ENCODE results near the gene MAGI1.
"Not testable (repeated sequence)": the region's sequence is repeated elsewhere in the genome, so short reads cannot be mapped to it uniquely, and the experiment has no call there.

Gene MAGI1

DNA sequence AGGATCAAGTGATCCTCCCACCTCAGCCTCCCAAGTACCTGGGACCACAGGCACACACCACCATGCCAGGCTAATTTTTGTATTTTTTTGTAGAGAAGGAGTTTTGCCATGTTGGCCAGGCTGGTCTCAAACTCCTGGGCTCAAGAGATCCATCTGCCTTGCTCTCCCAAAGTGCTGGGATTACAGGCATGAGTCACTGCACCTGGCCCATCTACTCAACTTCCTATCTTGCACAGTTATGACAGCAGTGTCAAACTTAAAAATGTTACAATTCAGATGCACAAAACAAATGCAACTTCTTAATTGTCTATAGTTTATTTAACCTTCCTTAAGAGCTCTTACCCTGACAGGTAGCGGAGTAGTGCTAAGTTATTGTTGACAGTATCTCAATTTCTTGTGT, 319.1 kb downstream of the MAGI1 start:
- H3K4me1 Mint-ChIP-seq; DNase-seq (ENCODE audit: low spot score in 2 of 2); H3K9me3 Mint-ChIP-seq; ATAC-seq; H3K4me3 Mint-ChIP-seq; H3K36me3 Mint-ChIP-seq; H3K27ac Mint-ChIP-seq: not testable (repeated sequence)

DNA sequence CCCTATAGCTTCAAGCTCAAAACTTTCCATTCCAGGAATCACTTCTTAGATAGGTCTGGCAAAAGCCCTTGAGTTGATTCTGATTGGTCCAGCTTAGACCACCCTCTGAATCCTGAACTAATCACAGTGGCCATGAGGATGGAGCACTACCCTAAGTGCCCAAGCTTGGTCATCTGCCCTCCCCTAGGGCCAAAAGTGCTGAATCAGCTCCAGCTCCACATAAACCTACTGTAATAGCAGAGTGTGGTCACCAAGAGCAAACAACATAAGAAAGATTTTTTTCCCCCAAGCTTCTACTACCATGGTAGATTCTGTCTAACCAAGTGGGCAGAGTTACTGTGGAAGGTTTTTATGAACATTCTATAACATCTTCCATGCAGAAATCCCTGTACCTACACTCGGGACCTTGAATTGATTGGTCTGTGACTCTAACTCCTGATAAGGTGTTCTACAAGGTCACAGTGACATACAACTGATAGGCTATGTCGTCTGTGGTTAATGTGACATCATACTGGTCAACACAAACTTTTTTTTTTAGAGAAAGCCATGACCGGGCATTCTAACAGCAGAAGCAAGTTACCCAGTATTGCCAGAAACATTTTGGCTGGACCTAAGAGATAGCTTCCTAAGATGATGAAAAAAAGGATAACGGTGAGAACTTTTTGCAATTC, 320.9 kb downstream of the MAGI1 start:
- H3K4me1 Mint-ChIP-seq, result no peaks in the 10 kb centered on the region
- ATAC-seq (no peak), DNase-seq (ENCODE audit: low spot score in 2 of 2) (no peak)
- H3K9me3 Mint-ChIP-seq, result no peaks in the 10 kb centered on the region
- no peak overlapping the region for H3K4me3 Mint-ChIP-seq
- H3K27ac Mint-ChIP-seq, result no peak overlapping the region
- H3K36me3 Mint-ChIP-seq, result no peaks in the 10 kb centered on the region

DNA sequence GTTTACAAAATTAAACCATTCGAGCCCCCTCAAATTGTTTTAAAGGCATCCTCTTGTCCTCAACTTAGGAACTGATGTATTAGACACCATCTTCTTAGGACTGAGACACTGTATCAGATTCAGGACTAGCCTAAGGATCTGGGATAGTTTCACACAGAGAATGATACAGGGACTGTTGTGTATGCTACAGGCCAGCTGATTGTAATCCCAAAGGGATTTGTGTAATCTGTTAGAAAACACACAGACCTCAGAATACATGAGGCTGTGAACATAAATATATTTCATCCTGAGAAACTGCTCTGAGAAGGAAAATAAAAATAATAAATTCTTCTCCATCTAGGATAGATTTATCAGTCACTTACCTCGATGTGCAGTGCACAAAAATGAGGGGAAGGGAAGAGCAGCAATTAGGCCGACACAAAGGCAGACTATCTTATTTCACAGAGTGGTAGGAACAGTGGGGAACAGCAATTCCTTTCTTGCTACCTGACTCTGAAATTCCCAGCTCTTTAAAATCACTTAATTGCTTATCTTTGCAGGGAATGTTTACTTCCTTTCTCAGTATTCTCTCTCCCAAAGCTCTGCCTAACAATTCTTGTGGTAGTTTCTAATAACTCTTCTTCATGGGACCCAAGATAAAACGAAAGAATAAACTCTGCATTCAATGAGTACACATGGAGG, 322.5 kb downstream of the MAGI1 start:
- H3K4me3 Mint-ChIP-seq, result no peak overlapping the region
- no peaks in the 10 kb centered on the region for H3K36me3 Mint-ChIP-seq
- no peak for DNase-seq (ENCODE audit: low spot score in 2 of 2)
- ATAC-seq, result no peak
- H3K4me1 Mint-ChIP-seq, result no peaks in the 10 kb centered on the region
- no peaks in the 10 kb centered on the region for H3K9me3 Mint-ChIP-seq
- no peak overlapping the region for H3K27ac Mint-ChIP-seq

DNA sequence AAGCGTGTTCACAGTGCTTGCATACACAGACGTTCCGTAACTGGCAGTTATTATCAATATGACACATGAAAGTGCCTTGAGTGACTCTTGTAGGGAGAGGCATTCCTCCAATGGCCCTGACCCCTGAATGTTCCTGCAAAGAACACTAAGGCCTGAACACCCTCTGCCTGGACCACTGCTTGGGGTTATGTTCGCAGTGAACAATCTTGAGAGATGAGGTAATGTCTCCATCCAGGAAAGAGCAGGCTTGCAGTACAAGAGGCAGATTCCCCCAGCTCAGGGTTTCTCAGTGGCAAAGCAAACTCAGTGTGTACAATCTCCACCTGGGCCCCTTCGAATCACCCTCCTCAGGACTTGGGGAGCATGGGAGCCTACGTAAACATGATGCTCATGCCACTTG, 324.6 kb downstream of the MAGI1 start:
- Mint-ChIP-seq H3K36me3 (no peaks in the 10 kb centered on the region), H3K4me1 (no peaks in the 10 kb centered on the region), H3K27ac (no peak overlapping the region), H3K4me3 (no peak overlapping the region), H3K9me3 (peaks cover 3% of the 10 kb centered on the region)
- no peak for ATAC-seq
- no peak for DNase-seq (ENCODE audit: low spot score in 2 of 2)

DNA sequence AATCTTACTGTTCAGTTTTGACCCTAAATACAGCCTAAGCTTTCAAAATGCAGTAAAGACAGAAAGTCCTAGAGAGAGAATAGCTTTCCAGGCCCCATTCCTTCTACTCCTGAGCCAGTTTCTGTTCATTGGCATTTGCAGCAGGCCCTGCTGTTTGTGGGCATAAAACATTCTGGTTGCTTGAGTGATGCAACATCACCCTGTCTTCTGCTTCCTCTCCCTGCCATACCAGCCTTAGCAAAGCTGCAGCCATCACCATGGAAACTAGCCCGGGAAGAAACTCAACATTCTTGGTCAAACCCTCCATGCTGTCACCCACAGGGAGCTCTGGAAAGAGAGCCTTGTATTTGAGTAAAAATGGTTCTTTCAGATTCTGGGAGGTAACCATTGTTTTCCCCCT, 325.7 kb downstream of the MAGI1 start:
- ATAC-seq, result no peak
- Mint-ChIP-seq H3K4me1 (no peaks in the 10 kb centered on the region), H3K9me3 (peaks cover 3% of the 10 kb centered on the region), H3K36me3 (no peaks in the 10 kb centered on the region), H3K4me3 (no peak overlapping the region), H3K27ac (no peak overlapping the region)
- DNase-seq (ENCODE audit: low spot score in 2 of 2), result no peak

DNA sequence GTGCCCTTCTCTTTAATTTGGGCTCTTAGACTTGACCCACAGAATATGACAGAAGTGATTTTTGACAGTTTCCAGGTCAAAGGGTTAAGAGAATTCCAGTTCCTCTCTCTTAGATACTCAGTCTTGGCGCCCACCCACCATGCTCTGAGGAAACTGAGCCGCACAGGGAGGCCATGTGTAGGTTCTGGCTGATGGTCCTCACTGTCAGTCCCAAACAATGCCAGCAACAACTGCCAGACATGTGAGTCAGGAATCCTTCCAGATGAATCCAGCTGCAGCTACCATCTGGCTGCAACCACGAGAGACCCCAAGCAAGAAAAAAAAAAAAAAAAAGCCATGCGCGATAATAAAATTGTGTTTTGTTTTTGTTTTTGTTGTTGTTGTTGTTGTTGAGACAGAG, 326.6 kb downstream of the MAGI1 start:
- Mint-ChIP-seq H3K4me1 (no peaks in the 10 kb centered on the region), H3K27ac (no peak overlapping the region), H3K36me3 (no peaks in the 10 kb centered on the region), H3K4me3 (no peak overlapping the region), H3K9me3 (peaks cover 3% of the 10 kb centered on the region)
- ATAC-seq (no peak), DNase-seq (ENCODE audit: low spot score in 2 of 2) (no peak)

DNA sequence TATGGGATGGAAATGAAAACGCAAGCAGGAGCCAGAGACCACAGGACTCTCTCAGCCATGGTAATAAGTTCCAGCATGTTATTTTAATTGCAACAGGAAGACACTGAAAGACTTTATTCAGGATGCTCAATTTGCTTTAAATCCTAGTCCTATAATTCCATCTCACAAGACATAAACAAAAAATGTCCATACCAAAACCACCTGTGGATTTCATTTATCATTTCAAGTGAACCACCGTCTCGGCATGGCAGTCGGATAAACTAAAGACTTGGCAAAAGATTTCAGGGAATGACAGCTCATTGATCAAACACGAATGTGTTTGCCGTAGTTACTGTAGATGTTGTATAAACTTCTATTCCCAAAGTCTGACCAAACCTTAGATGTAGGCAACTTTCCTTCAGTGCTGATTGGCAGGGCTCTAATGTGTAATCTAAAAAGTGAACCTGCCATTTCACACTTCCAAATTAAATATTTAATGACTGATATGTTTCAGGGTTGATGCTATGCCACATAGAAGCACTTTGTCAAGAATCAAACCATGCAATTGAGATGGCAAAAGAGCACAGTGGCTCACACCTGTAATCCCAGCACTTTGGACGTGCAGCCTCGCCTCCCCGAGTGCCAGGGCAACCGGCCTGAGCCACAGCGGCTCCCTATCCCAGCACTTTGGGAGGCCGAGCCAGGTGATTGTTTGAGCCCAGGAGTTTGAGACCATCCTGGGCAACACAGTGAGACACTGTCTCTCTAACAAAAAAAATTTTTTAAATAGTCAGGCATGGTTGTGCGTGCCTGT, 331.7 kb downstream of the MAGI1 start:
- peaks cover 9% of the 10 kb centered on the region for H3K9me3 Mint-ChIP-seq
- ATAC-seq (no peak), DNase-seq (ENCODE audit: low spot score in 2 of 2) (no peak)
- no peak overlapping the region for H3K4me3 Mint-ChIP-seq
- H3K4me1 Mint-ChIP-seq, result no peaks in the 10 kb centered on the region
- no peaks in the 10 kb centered on the region for H3K36me3 Mint-ChIP-seq
- H3K27ac Mint-ChIP-seq, result no peak overlapping the region

DNA sequence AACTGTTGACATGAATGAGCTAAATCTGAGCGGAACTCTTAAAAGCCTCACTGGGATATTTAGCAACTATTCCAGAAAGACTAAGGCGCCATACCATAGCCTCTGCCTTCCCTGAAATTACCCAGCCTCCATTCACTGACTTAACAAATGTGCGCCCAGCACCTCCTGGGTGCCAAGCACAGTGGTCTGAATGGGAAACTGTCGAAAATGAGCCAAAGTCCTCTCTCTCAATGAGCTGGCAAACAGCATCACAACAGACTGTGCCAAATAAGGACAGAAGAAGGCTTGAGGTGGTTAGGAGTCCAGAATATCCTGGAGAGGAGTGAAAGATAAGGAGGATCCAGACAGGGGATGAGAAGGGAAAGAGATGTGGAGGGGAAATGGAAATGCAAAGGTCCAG, 332.4 kb downstream of the MAGI1 start:
- DNase-seq (ENCODE audit: low spot score in 2 of 2) (no peak), ATAC-seq (no peak)
- H3K4me1 Mint-ChIP-seq, result no peaks in the 10 kb centered on the region
- H3K4me3 Mint-ChIP-seq, result no peak overlapping the region
- H3K9me3 Mint-ChIP-seq, result peaks cover 9% of the 10 kb centered on the region
- no peak overlapping the region for H3K27ac Mint-ChIP-seq
- no peaks in the 10 kb centered on the region for H3K36me3 Mint-ChIP-seq

DNA sequence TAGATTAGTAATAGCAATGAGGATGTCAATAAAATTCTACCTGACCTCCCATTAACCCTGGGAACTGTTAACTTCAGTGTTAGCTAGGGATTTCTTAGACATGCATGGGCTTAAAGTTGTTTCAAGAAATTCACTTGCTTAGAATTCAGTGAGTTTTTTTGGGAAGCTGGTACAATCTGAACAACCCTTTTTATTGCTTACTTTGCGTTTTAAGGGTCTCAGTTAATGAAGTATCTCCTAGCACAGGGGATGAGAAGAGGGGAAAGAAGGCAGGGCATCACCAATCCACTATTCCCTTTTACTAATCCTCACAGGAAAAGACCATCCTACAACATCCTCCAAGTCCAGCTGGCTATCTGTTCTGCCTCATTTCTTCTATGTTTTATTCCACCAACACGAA, 334.9 kb downstream of the MAGI1 start:
- DNase-seq (ENCODE audit: low spot score in 2 of 2) (no peak), ATAC-seq (no peak)
- peaks cover 7% of the 10 kb centered on the region for H3K9me3 Mint-ChIP-seq
- H3K27ac Mint-ChIP-seq, result no peak overlapping the region
- no peak overlapping the region for H3K4me3 Mint-ChIP-seq
- no peaks in the 10 kb centered on the region for H3K4me1 Mint-ChIP-seq
- no peaks in the 10 kb centered on the region for H3K36me3 Mint-ChIP-seq

DNA sequence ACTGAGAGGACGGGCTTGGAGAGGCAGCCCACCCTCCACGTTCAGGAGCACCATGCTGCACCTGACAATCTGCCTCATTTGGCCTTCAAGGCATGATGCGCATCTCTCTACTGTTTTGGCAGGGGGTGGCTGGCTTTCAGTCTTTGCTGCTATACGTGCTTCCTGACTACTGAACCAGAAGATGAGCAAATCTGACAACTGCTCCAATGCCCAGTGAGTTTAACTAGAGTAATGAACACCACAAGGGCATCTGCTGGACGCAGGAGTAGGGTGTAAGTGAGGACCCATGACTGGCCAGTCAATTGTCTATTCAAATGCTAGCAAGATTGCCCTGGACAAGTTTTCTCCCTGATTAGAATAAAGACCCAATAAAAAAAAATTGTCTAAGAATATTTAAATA, 335.7 kb downstream of the MAGI1 start:
- Mint-ChIP-seq H3K4me1 (no peaks in the 10 kb centered on the region), H3K4me3 (no peak overlapping the region), H3K27ac (no peak overlapping the region), H3K36me3 (no peaks in the 10 kb centered on the region), H3K9me3 (peaks cover 7% of the 10 kb centered on the region)
- ATAC-seq (no peak), DNase-seq (ENCODE audit: low spot score in 2 of 2) (no peak)

DNA sequence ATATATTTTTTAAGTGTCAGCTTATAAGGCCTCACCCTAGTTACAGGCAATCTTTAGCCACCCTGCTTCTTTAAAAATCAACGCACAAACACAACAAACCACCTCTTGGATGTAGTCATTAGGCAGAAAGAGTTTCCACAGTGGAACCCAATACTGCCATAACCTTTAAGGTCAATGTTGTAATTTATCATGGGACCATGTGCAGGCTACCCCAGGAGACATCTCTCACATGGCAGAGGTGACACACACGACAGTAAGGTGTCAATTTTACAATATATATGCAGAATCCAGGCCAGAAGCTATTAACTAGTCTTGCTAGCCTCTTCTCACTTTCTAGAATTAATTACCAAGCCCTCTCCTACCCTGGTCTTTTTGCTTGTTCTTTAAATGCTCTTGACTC, 336.5 kb downstream of the MAGI1 start:
- no peaks in the 10 kb centered on the region for H3K36me3 Mint-ChIP-seq
- no peak for DNase-seq (ENCODE audit: low spot score in 2 of 2)
- H3K9me3 Mint-ChIP-seq, result peaks cover 7% of the 10 kb centered on the region
- no peak overlapping the region for H3K27ac Mint-ChIP-seq
- no peak overlapping the region for H3K4me3 Mint-ChIP-seq
- no peaks in the 10 kb centered on the region for H3K4me1 Mint-ChIP-seq
- ATAC-seq, result no peak

DNA sequence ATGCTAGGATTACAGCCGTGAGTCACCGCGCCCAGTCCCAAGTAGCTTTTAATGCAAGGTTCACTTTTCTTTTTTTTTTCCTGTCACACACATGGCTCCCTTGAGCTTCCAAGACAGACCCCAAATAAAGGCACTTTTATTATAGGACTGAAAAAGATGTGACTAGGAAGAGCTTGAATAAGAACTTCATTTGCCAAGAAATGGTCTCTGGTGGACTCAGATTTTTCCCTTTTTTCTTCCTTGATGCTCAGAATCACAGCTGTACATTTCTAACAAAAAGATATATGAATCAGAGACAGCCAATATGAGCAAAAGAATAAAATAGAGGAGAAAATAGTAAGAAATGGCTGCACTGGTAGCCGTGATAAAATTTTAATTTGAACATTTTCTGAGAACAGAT, 337.2 kb downstream of the MAGI1 start:
- no peak for DNase-seq (ENCODE audit: low spot score in 2 of 2)
- H3K36me3 Mint-ChIP-seq, result no peaks in the 10 kb centered on the region
- H3K4me3 Mint-ChIP-seq, result no peak overlapping the region
- no peak for ATAC-seq
- H3K4me1 Mint-ChIP-seq, result no peaks in the 10 kb centered on the region
- no peak overlapping the region for H3K27ac Mint-ChIP-seq
- H3K9me3 Mint-ChIP-seq, result peaks cover 9% of the 10 kb centered on the region

DNA sequence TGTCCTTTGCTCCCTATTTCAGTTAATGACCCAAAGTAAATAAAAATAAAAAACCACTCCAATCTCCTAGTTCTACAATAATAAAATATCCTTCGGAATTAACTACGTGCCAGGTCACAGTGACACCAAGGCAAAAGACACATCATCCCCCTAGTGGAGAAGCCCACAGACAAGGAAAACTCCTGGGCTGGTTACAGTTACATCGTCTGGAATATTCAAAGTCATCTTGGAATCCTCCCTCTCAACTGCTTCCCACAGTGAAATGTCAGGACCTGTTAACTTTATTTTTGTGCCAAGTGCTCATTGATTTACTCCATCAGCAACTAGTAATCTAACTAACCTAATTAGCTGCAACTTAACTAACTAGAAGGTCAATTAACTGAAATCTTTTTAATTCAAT, 349.3 kb downstream of the MAGI1 start:
- Mint-ChIP-seq H3K4me3 (no peak overlapping the region), H3K9me3 (no peaks in the 10 kb centered on the region), H3K4me1 (no peaks in the 10 kb centered on the region), H3K36me3 (no peaks in the 10 kb centered on the region), H3K27ac (no peak overlapping the region)
- ATAC-seq (no peak), DNase-seq (ENCODE audit: low spot score in 2 of 2) (no peak)

DNA sequence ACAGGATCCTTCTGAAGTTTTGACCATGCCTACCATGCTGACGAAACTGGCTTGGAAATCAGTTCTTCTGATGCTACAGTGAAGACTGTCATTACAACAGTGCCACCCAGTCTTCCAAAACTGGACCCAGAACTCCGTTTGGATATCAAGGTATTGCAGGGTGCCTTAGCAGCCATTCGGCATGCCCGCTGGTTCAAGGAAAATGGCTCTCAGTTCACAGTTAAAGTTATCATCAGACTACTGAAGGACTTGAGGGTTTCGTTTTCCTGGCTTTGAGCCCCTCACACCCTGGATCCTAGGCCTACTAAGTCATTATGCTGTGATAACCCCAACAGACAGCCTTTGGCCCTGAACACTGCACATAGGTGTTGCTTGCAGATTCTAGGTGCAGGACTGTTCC, 351.0 kb downstream of the MAGI1 start:
- no peak for ATAC-seq
- no peak for DNase-seq (ENCODE audit: low spot score in 2 of 2)
- Mint-ChIP-seq H3K4me1 (no peaks in the 10 kb centered on the region), H3K4me3 (no peak overlapping the region), H3K27ac (no peak overlapping the region), H3K36me3 (no peaks in the 10 kb centered on the region), H3K9me3 (peaks cover 2% of the 10 kb centered on the region)

DNA sequence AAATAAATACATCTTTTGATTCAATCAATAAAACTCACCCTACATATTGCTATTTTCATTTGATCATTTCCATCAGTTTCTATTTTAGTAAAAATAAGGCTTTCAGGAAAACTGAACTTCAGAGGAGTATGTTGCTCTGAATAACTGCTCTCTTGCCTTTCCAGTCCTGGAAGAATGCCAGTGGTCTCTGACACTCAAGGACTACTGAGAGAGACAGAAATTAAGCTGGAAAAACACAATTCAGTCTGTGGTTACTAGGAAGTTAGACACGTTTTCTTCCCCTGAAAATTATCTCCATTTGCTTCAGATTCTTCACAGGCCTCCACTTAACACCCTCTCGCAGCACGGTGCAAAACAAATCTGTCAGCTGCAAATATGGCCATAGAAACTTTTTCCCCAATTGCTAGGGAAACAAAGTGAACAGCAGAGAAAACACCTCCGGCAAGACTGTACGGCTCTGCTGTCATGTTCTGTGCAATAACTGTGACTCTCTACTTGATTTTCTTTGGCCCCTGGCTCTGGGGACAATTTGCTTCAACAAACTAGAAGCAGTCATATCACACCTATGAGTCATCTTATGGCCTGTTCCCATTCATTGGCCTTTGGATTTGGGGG, 353.0 kb downstream of the MAGI1 start:
- Mint-ChIP-seq H3K36me3 (no peaks in the 10 kb centered on the region), H3K9me3 (peaks cover 5% of the 10 kb centered on the region), H3K4me3 (no peak overlapping the region), H3K27ac (no peak overlapping the region), H3K4me1 (no peaks in the 10 kb centered on the region)
- DNase-seq (ENCODE audit: low spot score in 2 of 2) (no peak), ATAC-seq (no peak)

DNA sequence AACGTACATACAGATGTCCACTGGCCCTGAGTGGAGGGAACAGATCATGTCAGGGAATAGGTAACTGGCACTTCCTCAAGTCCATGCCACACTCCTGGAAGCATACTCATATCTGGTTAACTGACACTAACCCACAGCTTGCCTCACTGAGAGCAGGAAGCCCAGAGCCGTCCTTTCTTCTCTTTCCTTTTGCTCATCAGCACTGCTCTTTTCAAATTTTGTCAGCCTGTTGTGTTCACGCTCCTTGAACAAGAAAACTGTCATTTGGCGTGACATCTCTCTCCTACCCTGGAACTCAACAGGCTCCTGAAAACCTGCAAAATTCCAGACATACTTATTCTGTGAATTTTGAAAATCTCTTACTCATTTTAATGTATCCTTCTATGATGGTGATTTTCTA, 360.2 kb downstream of the MAGI1 start:
- no peaks in the 10 kb centered on the region for H3K4me1 Mint-ChIP-seq
- no peak for ATAC-seq

More for the DNA sequence above, 360.2 kb downstream of the MAGI1 start:
- no peak overlapping the region for H3K4me3 Mint-ChIP-seq
- no peaks in the 10 kb centered on the region for H3K36me3 Mint-ChIP-seq
- no peak overlapping the region for H3K27ac Mint-ChIP-seq
- peaks cover 5% of the 10 kb centered on the region for H3K9me3 Mint-ChIP-seq
- no peak for DNase-seq (ENCODE audit: low spot score in 2 of 2)
